ENCODE results near the gene MEIOSIN. TPM values are rescaled to one million over a fixed set of nuclear protein-coding genes. Genes with fewer than 3 reads are reported as not detected.

The MEIOSIN gene
- total and polyA plus RNA-seq, 2 of the 13 experiments (the other 11 are each of a cell fraction or from before 2014, with no cell fraction given) = not detected

DNA sequence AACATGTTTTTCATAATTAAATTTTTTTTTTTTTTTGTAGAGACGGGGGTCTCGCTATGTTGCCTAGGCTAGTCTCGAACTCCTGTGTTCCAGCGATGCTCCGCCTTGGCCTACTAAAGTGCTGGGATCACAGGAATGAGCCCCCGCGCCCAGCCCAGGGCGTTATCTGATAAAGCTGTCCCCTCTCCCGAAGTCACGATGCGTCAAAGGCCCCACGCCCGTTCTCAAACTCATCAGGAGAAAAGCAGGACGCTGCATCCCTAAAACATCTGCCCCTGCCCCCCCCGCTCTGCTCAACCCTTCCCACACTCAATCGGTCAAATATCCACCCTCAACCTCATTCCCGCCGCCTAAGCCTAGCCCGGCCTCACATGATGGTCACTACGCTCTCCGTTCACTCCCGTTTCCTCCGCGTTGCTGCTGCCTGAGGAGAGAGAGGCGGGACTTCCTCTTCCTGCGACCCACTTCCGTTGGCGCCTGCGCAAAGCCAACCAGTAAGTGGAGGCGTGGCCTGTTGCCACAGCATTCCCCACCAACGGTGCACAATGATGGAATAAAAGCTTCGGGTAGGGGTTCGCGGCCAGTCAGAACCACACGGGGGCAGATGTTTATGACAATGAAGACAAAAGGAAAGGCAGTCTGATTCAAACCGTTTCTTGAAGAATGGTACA, 41.6 kb upstream of the MEIOSIN start, which contains the start of gene SNRPD2 (continued):
- TF ChIP-seq, protein P1, sequence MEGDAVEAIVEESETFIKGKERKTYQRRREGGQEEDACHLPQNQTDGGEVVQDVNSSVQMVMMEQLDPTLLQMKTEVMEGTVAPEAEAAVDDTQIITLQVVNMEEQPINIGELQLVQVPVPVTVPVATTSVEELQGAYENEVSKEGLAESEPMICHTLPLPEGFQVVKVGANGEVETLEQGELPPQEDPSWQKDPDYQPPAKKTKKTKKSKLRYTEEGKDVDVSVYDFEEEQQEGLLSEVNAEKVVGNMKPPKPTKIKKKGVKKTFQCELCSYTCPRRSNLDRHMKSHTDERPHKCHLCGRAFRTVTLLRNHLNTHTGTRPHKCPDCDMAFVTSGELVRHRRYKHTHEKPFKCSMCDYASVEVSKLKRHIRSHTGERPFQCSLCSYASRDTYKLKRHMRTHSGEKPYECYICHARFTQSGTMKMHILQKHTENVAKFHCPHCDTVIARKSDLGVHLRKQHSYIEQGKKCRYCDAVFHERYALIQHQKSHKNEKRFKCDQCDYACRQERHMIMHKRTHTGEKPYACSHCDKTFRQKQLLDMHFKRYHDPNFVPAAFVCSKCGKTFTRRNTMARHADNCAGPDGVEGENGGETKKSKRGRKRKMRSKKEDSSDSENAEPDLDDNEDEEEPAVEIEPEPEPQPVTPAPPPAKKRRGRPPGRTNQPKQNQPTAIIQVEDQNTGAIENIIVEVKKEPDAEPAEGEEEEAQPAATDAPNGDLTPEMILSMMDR (CRISPR knock-in tag; IDR thresholded peaks at IDR 0.05) = no peak
- TF ChIP-seq, protein P2, sequence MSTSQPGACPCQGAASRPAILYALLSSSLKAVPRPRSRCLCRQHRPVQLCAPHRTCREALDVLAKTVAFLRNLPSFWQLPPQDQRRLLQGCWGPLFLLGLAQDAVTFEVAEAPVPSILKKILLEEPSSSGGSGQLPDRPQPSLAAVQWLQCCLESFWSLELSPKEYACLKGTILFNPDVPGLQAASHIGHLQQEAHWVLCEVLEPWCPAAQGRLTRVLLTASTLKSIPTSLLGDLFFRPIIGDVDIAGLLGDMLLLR (CRISPR knock-in tag; IDR thresholded peaks at IDR 0.05) = no peak
- no peak for TF ChIP-seq SOX6 (IDR thresholded peaks at IDR 0.05)
- no peak; the same call in 1 of the 2 replicates for TF ChIP-seq SOX6 (CRISPR knock-in tag; IDR thresholded peaks at IDR 0.05)
- TF ChIP-seq ZNF292 (CRISPR knock-in tag; IDR thresholded peaks at IDR 0.05; ENCODE audit: borderline replicate concordance, low read depth) = no peak
- peak; percentile 94 to 95 for TF ChIP-seq POLR2A (IDR thresholded peaks at IDR 0.05; ENCODE audit: insufficient read depth in 1 of 2, low read depth in 2 of 2, low read length in 2 of 2)
- TF ChIP-seq SOX5 (CRISPR knock-in tag; IDR thresholded peaks at IDR 0.05; ENCODE audit: borderline replicate concordance) = peak; percentile 20
- TF ChIP-seq ZNF709 (CRISPR knock-in tag; IDR thresholded peaks at IDR 0.05) = no peak; the same call in 1 of the 2 replicates
- TF ChIP-seq ZNF619 (CRISPR knock-in tag; IDR thresholded peaks at IDR 0.05) = no peak
- no peak for TF ChIP-seq ZNF335 (CRISPR knock-in tag; IDR thresholded peaks at IDR 0.05)
- TF ChIP-seq, protein P3, sequence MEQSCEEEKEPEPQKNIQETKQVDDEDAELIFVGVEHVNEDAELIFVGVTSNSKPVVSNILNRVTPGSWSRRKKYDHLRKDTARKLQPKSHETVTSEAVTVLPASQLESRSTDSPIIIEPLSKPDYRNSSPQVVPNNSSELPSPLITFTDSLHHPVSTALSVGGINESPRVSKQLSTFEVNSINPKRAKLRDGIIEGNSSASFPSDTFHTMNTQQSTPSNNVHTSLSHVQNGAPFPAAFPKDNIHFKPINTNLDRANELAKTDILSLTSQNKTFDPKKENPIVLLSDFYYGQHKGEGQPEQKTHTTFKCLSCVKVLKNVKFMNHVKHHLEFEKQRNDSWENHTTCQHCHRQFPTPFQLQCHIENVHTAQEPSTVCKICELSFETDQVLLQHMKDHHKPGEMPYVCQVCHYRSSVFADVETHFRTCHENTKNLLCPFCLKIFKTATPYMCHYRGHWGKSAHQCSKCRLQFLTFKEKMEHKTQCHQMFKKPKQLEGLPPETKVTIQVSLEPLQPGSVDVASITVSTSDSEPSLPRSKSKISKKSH (CRISPR knock-in tag; IDR thresholded peaks at IDR 0.05; ENCODE audit: borderline replicate concordance) = no peak
- TF ChIP-seq MZF1 (CRISPR knock-in tag; IDR thresholded peaks at IDR 0.05; ENCODE audit: borderline replicate concordance) = no peak
- TF ChIP-seq, protein P4, sequence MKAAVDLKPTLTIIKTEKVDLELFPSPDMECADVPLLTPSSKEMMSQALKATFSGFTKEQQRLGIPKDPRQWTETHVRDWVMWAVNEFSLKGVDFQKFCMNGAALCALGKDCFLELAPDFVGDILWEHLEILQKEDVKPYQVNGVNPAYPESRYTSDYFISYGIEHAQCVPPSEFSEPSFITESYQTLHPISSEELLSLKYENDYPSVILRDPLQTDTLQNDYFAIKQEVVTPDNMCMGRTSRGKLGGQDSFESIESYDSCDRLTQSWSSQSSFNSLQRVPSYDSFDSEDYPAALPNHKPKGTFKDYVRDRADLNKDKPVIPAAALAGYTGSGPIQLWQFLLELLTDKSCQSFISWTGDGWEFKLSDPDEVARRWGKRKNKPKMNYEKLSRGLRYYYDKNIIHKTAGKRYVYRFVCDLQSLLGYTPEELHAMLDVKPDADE (CRISPR knock-in tag; IDR thresholded peaks at IDR 0.05) = no peak
- peak; percentile 65; the same call in 1 of the 2 replicates for TF ChIP-seq ZSCAN21 (CRISPR knock-in tag; IDR thresholded peaks at IDR 0.05; ENCODE audit: borderline replicate concordance)
- TF ChIP-seq NCOA5 (CRISPR knock-in tag; IDR thresholded peaks at IDR 0.05) = no peak
- no peak; the same call in none of the 2 replicates for TF ChIP-seq PHF21A (CRISPR knock-in tag; IDR thresholded peaks at IDR 0.05)
- 0 out of 2 replicates have a peak, but pooled peaks have one; percentile 29 for TF ChIP-seq KDM4B (CRISPR knock-in tag; IDR thresholded peaks at IDR 0.05)
- TF ChIP-seq, protein P5, sequence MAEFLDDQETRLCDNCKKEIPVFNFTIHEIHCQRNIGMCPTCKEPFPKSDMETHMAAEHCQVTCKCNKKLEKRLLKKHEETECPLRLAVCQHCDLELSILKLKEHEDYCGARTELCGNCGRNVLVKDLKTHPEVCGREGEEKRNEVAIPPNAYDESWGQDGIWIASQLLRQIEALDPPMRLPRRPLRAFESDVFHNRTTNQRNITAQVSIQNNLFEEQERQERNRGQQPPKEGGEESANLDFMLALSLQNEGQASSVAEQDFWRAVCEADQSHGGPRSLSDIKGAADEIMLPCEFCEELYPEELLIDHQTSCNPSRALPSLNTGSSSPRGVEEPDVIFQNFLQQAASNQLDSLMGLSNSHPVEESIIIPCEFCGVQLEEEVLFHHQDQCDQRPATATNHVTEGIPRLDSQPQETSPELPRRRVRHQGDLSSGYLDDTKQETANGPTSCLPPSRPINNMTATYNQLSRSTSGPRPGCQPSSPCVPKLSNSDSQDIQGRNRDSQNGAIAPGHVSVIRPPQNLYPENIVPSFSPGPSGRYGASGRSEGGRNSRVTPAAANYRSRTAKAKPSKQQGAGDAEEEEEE (CRISPR knock-in tag; IDR thresholded peaks at IDR 0.05; ENCODE audit: borderline replicate concordance) = no peak; the same call in 1 of the 2 replicates
- no peak; the same call in 1 of the 2 replicates for TF ChIP-seq NCOA2 (CRISPR knock-in tag; IDR thresholded peaks at IDR 0.05)
- TF ChIP-seq, protein P6, sequence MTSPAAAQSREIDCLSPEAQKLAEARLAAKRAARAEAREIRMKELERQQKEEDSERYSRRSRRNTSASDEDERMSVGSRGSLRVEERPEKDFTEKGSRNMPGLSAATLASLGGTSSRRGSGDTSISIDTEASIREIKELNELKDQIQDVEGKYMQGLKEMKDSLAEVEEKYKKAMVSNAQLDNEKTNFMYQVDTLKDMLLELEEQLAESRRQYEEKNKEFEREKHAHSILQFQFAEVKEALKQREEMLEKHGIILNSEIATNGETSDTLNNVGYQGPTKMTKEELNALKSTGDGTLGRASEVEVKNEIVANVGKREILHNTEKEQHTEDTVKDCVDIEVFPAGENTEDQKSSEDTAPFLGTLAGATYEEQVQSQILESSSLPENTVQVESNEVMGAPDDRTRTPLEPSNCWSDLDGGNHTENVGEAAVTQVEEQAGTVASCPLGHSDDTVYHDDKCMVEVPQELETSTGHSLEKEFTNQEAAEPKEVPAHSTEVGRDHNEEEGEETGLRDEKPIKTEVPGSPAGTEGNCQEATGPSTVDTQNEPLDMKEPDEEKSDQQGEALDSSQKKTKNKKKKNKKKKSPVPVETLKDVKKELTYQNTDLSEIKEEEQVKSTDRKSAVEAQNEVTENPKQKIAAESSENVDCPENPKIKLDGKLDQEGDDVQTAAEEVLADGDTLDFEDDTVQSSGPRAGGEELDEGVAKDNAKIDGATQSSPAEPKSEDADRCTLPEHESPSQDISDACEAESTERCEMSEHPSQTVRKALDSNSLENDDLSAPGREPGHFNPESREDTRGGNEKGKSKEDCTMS (CRISPR knock-in tag; conservative IDR thresholded peaks at IDR 0.05) = no peak

All from HepG2 (cell line).